Neural progenitor cell (in vitro differentiated cells): ENCODE data around the gene ERC2. TPM values are rescaled to one million over a fixed set of nuclear protein-coding genes. Genes with fewer than 3 reads are reported as not detected.
A peak's percentile ranks its signal among the peaks of the same experiment; 100 is the strongest.

Source experiments
- DNase-seq: peaks from one replicate; pipeline ENCODE4 v3.0.0-alpha.2; 2016; ENCODE audit warnings: low spot score
- H2AFZ ChIP-seq: fragments of 200-600 bp; sonication (generic); replicated peaks from 2 replicates; pipeline ENCODE4 v1.6.1; 2016; ENCODE audit warnings: antibody characterized with exemption
- H3F3A ChIP-seq: fragments of 200-600 bp; sonication (generic); 2 replicates; pipeline ENCODE4 v1.6.1; 2016; ENCODE audit warnings: antibody characterized with exemption, low read depth
- H3K27ac ChIP-seq: fragments of 200-600 bp; sonication (generic); 2 replicates; pipeline ENCODE4 v1.5.1; 2016; ENCODE audit warnings: mild to moderate bottlenecking
- H3K27me3 ChIP-seq: fragments of 200-600 bp; sonication (generic); 2 replicates; pipeline ENCODE4 v1.6.1; 2016; ENCODE audit warnings: mild to moderate bottlenecking, moderate library complexity
- H3K36me3 ChIP-seq: fragments of 200-600 bp; sonication (generic); 2 replicates; pipeline ENCODE4 v1.5.1; 2016
- H3K4me1 ChIP-seq: fragments of 200-600 bp; sonication (generic); 2 replicates; pipeline ENCODE4 v1.6.1; 2016; ENCODE audit warnings: mixed run types
- H3K4me2 ChIP-seq: fragments of 200-600 bp; sonication (generic); 2 replicates; pipeline ENCODE4 v1.6.1; 2016
- H3K4me3 ChIP-seq: fragments of 200-600 bp; sonication (generic); 2 replicates; pipeline ENCODE4 v1.5.1; 2016
- H3K79me2 ChIP-seq: fragments of 200-600 bp; sonication (generic); 2 replicates; pipeline ENCODE4 v1.6.1; 2016; ENCODE audit warnings: low read depth
- H3K9ac ChIP-seq: fragments of 200-600 bp; sonication (generic); 2 replicates; pipeline ENCODE4 v1.6.1; 2016
- H3K9me3 ChIP-seq: fragments of 200-600 bp; sonication (generic); 2 replicates; pipeline ENCODE4 v1.5.1; 2016; ENCODE audit warnings: low read depth
- H4K20me1 ChIP-seq: fragments of 200-600 bp; sonication (generic); 2 replicates; pipeline ENCODE4 v1.6.1; 2016; ENCODE audit warnings: low read depth
- H3K27ac Mint-ChIP-seq: 3 replicates; pipeline ENCODE4 v1.8.0; 2021; ENCODE audit warnings: mixed read lengths
- H3K27me3 Mint-ChIP-seq: 2 replicates; pipeline ENCODE4 v1.8.0; 2022; ENCODE audit warnings: low read depth, mild to moderate bottlenecking, inconsistent platforms, moderate library complexity, mixed read lengths; ENCODE audit not compliant: insufficient read depth
- H3K36me3 Mint-ChIP-seq: 3 replicates; pipeline ENCODE4 v1.8.0; 2021; ENCODE audit warnings: mixed read lengths
- H3K4me1 Mint-ChIP-seq: 3 replicates; pipeline ENCODE4 v1.8.0; 2021; ENCODE audit warnings: mixed read lengths
- H3K4me3 Mint-ChIP-seq: 3 replicates; pipeline ENCODE4 v1.8.0; 2021; ENCODE audit warnings: mild to moderate bottlenecking, moderate library complexity, mixed read lengths
- H3K9me3 Mint-ChIP-seq: 3 replicates; pipeline ENCODE4 v1.8.0; 2020; ENCODE audit warnings: mixed read lengths
- EZH2 ChIP-seq: fragments of 200-600 bp; sonication (generic); IDR thresholded peaks from 2 replicates; pipeline ENCODE4 v1.6.1; 2017; ENCODE audit warnings: antibody characterized with exemption, mild to moderate bottlenecking, moderate library complexity
- EZH2phosphoT487 ChIP-seq: fragments of 200-600 bp; sonication (generic); IDR thresholded peaks from 2 replicates; pipeline ENCODE4 v1.6.1; 2017; ENCODE audit warnings: antibody characterized with exemption
- total RNA-seq: library from RNA; depleted of rRNA; stranded (reverse); fragments of >200 nt; gene quantifications from 2 replicates; pipeline ENCODE4 v1.2.3, GENCODE V29; 2015; ENCODE audit warnings: low replicate concordance
- TF ChIP-seq, protein P1 (sequence below): fragments of 200-600 bp; sonication (generic); IDR thresholded peaks from 2 replicates; pipeline ENCODE4 v1.5.1; 2017; ENCODE audit warnings: antibody characterized with exemption, mild to moderate bottlenecking

Gene ERC2
- total RNA-seq, 1 donor from 2014 or later: 24.8 TPM

DNA sequence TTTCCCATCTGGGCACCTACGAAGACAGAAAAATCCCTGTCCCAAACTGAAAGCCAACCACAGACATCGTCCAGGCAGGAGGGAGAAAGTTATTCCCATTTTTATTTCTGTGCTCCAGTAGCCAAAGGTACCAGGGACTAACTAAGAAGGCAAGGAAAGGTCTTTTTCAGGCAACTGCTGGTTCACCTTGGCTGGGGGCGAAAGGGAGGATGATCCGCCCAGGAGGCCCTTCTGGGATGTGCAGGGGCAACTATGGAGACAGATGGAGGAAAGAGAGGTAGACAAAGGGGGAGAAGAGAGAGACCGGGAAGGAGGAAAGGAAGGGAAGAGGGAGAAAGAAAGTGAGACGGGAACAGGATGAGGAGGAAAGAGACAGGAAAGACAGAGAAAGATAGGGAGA is 994.5 kb downstream of the ERC2 start:
- H2AFZ ChIP-seq: no peak overlapping the region
- no peaks in the 10 kb centered on the region for H3F3A ChIP-seq
- DNase-seq: no peak
- H3K9me3 Mint-ChIP-seq: no peaks in the 10 kb centered on the region
- peaks cover 5% of the 10 kb centered on the region for H3K4me1 Mint-ChIP-seq
- no peaks in the 10 kb centered on the region for H3K36me3 ChIP-seq
- no peak overlapping the region for H3K9ac ChIP-seq
- no peak for TF ChIP-seq EZH2
- no peak for TF ChIP-seq EZH2phosphoT487
- TF ChIP-seq, protein P1, sequence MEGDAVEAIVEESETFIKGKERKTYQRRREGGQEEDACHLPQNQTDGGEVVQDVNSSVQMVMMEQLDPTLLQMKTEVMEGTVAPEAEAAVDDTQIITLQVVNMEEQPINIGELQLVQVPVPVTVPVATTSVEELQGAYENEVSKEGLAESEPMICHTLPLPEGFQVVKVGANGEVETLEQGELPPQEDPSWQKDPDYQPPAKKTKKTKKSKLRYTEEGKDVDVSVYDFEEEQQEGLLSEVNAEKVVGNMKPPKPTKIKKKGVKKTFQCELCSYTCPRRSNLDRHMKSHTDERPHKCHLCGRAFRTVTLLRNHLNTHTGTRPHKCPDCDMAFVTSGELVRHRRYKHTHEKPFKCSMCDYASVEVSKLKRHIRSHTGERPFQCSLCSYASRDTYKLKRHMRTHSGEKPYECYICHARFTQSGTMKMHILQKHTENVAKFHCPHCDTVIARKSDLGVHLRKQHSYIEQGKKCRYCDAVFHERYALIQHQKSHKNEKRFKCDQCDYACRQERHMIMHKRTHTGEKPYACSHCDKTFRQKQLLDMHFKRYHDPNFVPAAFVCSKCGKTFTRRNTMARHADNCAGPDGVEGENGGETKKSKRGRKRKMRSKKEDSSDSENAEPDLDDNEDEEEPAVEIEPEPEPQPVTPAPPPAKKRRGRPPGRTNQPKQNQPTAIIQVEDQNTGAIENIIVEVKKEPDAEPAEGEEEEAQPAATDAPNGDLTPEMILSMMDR: no peak
- H3K4me3 ChIP-seq: peak overlapping the region; percentile 33
- H3K4me2 ChIP-seq: peak overlapping the region; percentile 72
- H3K79me2 ChIP-seq: no peaks in the 10 kb centered on the region
- peaks cover 61% of the 10 kb centered on the region for H3K27me3 ChIP-seq
- peaks cover 8% of the 10 kb centered on the region for H3K27me3 Mint-ChIP-seq
- no peaks in the 10 kb centered on the region for H4K20me1 ChIP-seq
- H3K36me3 Mint-ChIP-seq: peaks cover 58% of the 10 kb centered on the region
- H3K27ac ChIP-seq: no peak overlapping the region
- H3K27ac Mint-ChIP-seq: no peak overlapping the region
- H3K4me3 Mint-ChIP-seq: no peak overlapping the region
- H3K4me1 ChIP-seq: no peaks in the 10 kb centered on the region
- no peaks in the 10 kb centered on the region for H3K9me3 ChIP-seq

- TF ChIP-seq EZH2: no peak
- TF ChIP-seq, protein P1: no peak
- no peak for TF ChIP-seq EZH2phosphoT487
- Mint-ChIP-seq H3K27me3 (peaks cover 6% of the 10 kb centered on the region), H3K27ac (peak overlapping the region; percentile 2), H3K36me3 (peaks cover 49% of the 10 kb centered on the region), H3K4me1 (peaks cover 4% of the 10 kb centered on the region), H3K9me3 (no peaks in the 10 kb centered on the region), H3K4me3 (no peak overlapping the region)
- no peaks in the 10 kb centered on the region for H3K9me3 ChIP-seq
- H3K36me3 ChIP-seq: no peaks in the 10 kb centered on the region
- H3K9ac ChIP-seq: no peak overlapping the region
- H3K4me3 ChIP-seq: no peak overlapping the region
- no peaks in the 10 kb centered on the region for H3K79me2 ChIP-seq
- no peak overlapping the region for H2AFZ ChIP-seq
- H3K27me3 ChIP-seq: peaks cover 42% of the 10 kb centered on the region
- no peak overlapping the region for H3K27ac ChIP-seq
- H3F3A ChIP-seq: no peaks in the 10 kb centered on the region
- no peak for DNase-seq
- H4K20me1 ChIP-seq: no peaks in the 10 kb centered on the region
- no peak overlapping the region for H3K4me2 ChIP-seq
- H3K4me1 ChIP-seq: no peaks in the 10 kb centered on the region
Observed at GRCh38 chr3:55471522-55472280, 996.6 kb downstream of the ERC2 start.

DNA sequence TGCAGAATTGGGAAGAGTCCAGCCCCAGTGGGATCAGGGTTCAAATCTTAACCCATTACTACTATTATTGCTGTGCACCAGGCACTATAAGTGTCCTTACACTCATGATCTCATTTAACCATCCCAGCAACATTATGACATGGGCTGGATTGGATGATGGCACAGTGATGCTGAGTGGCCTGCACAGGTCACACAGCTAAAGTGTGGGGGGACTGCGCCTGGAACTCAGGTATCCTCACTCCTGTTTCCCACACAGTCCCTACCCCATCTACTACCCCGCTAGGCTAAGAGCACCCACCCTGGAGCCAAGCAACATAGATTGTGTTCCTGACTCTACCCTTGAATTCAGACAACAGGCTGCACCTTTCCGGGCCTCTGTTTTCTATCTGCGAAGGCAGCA is 997.2 kb downstream of the ERC2 start:
- H3K9me3 ChIP-seq: no peaks in the 10 kb centered on the region
- H2AFZ ChIP-seq: no peak overlapping the region
- no peak overlapping the region for H3K4me3 ChIP-seq
- H3K27me3 ChIP-seq: peaks cover 41% of the 10 kb centered on the region
- no peaks in the 10 kb centered on the region for H3K4me1 ChIP-seq
- no peaks in the 10 kb centered on the region for H4K20me1 ChIP-seq
- no peak overlapping the region for H3K9ac ChIP-seq
- H3K79me2 ChIP-seq: no peaks in the 10 kb centered on the region
- H3K4me1 Mint-ChIP-seq: no peaks in the 10 kb centered on the region
- TF ChIP-seq EZH2phosphoT487 (no peak), EZH2 (no peak)
- TF ChIP-seq, protein P1: no peak
- H3K4me2 ChIP-seq: no peak overlapping the region
- DNase-seq: no peak
- no peak overlapping the region for H3K27ac ChIP-seq
- H3K4me3 Mint-ChIP-seq: no peak overlapping the region
- H3K27me3 Mint-ChIP-seq: peaks cover 6% of the 10 kb centered on the region
- peaks cover 43% of the 10 kb centered on the region for H3K36me3 Mint-ChIP-seq
- no peak overlapping the region for H3K27ac Mint-ChIP-seq
- no peaks in the 10 kb centered on the region for H3K36me3 ChIP-seq
- H3K9me3 Mint-ChIP-seq: no peaks in the 10 kb centered on the region
- H3F3A ChIP-seq: no peaks in the 10 kb centered on the region
